HL-60/S4 (cell line): ENCODE results near the gene NIPSNAP2.
"Not testable (repeated sequence)": the region's sequence is repeated elsewhere in the genome, so short reads cannot be mapped to it uniquely, and the experiment has no call there.

Experiments
- in situ Hi-C: fragments of 300-500 bp; cut with MboI; formaldehyde crosslinking; loops from 2 replicates; pipeline ENCODE4 v1.14.3; 2022; ENCODE audit warnings: low sequenced_read_pairs

NIPSNAP2 gene

DNA sequence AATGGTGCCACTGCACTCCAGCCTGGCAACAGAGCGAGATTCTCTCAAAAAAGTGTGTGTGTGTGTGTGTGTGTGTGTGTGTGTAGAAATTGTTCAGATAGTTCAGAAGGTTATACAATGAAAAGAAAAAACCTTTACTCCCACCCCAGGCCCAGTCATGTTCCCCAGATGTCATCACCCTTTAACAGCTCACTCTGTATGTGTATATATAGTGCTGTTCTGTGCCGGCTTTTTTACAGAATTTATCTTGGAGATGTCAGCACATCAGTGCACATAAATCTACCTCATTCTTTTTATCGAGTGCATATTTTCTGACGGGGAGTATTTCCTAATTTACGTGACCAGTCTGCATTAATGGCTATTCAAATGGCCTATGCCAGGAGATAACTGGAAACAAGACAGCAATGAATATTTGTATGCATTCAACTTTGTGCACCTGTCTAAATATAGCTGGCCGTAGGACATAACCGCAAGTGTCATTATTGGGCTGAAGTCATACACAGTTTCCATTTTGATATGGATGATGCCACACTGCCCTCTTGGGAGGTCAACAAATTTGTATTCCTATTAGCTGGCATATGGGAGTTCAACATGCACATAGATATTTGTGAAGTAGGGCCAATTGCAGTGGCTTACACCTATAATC lies 11.7 kb downstream of the NIPSNAP2 start:
- in situ Hi-C loops: no loop called here

- in situ Hi-C loops: no loop called here
Observed at GRCh38 chr7:55977831-55978230, 13.4 kb downstream of the NIPSNAP2 start.

- in situ Hi-C loops: no loop called here
Observed at GRCh38 chr7:55980266-55980665, 15.9 kb downstream of the NIPSNAP2 start.

GRCh38 chr7:55983537-55983936 lies 19.2 kb downstream of the NIPSNAP2 start:
- in situ Hi-C loops: no loop called here

DNA sequence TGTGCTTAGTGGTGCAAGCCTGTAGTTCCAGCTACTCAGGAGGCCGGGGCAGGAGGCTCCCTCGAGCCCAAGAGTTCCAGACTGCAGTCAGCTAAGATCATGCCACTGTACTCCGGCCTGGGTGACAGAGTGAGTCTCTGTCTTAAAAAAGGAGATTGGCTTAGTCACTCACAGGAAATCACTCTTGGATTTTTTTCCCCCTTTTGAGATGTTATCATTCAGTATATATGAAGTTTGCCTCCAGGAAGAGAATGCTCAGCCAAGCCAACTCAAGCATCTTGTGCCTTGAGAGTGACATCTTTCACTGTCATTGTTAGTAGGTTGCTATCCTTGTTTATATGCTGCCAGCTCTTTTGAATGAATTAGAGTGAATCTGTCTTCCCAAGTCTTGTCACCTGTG lies 28.0 kb downstream of the NIPSNAP2 start:
- in situ Hi-C loops: no loop called here

DNA sequence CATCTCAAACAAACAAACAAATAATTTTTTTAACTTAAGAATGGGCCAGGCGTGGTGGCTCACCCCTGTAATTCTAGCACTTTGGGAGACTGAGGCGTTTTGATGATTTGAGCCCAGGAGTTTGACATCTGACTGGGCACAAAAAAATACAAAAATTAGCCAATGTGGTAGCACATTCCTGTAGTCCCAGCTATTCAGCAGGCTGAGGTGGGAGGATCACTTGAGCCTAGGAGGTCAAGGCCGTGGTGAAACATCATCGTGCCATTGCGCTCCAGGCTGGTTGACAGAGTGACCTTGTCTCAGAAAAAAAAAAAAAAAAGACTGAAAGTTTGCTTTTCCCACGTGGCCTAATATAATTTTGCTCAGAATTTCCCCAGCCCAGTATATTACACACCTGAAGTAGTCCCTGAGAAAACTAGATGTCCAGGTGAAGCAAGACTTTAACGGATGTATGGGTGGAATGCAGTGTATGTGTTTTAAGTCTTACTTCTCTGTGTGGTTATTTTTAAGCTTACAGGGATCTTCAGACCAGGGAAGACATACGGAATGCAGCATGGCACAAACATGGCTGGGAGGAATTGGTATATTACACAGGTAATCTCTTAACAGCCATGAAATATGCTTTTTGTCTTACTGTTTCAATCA lies 32.6 kb downstream of the NIPSNAP2 start:
- in situ Hi-C loops: no loop called here

GRCh38 chr7:56003749-56004148 lies 39.4 kb downstream of the NIPSNAP2 start:
- in situ Hi-C loops: loop anchor here (10.0 kb wide), 1 partner anchor 71 kb away; no protein-coding TSS in a partner anchor

- in situ Hi-C loops: loop anchor here (10.0 kb wide), 1 partner anchor 68 kb away; no protein-coding TSS in a partner anchor
Observed at GRCh38 chr7:56007167-56007652, 42.8 kb downstream of the NIPSNAP2 start.

- in situ Hi-C loops: loop anchor here (10.0 kb wide), 1 partner anchor 67 kb away; no protein-coding TSS in a partner anchor
Observed at GRCh38 chr7:56007891-56008290, 43.5 kb downstream of the NIPSNAP2 start.

- in situ Hi-C loops: loop anchor here (10.0 kb wide), 1 partner anchor 65 kb away; no protein-coding TSS in a partner anchor
Observed at GRCh38 chr7:56009695-56010094, 45.3 kb downstream of the NIPSNAP2 start.

DNA sequence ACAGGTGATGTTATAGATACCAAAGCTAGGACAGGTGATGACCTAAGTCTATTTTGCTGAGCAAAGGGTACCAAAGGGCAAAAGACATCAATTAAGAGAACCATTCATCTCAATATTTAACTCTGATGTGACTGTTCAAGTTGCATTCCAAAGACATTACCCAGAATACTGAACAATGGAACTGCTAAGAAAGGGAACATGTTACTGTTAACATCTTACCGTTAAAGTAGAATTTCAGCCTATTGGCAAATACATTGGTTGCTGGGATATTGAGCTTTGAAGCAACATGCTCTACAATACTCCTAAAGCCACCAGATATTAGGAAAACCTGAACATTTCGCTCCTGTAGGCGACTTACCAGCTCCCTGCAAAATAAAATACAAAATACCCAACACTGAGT lies 52.6 kb downstream of the NIPSNAP2 start:
- in situ Hi-C loops: not testable (repeated sequence)

- in situ Hi-C loops: no loop called here
Observed at GRCh38 chr7:56019501-56019900, 55.1 kb downstream of the NIPSNAP2 start.

DNA sequence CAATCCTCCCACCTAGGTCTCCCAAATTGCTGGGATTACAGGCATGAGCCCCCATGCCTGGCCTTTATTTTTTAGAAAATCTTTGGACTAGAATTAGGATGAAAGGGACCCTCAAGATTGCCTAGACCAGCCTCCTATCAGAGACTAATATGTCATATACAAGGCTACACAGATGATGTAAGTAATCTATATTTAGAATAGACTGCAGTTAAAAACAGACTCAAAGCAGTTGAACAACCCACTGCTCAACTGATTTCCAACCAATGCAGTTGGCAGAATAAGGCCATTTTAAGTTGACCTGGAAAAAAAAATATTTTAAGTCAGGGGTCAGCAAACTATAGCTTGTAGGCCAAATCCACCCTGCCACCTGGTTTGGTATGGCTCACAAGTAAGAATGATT lies 59.1 kb downstream of the NIPSNAP2 start:
- in situ Hi-C loops: no loop called here

GRCh38 chr7:56026538-56026937 lies 62.2 kb downstream of the NIPSNAP2 start:
- in situ Hi-C loops: no loop called here

GRCh38 chr7:56028942-56029630 lies 64.7 kb downstream of the NIPSNAP2 start:
- in situ Hi-C loops: no loop called here

GRCh38 chr7:56030340-56030739 lies 66.0 kb downstream of the NIPSNAP2 start:
- in situ Hi-C loops: no loop called here

DNA sequence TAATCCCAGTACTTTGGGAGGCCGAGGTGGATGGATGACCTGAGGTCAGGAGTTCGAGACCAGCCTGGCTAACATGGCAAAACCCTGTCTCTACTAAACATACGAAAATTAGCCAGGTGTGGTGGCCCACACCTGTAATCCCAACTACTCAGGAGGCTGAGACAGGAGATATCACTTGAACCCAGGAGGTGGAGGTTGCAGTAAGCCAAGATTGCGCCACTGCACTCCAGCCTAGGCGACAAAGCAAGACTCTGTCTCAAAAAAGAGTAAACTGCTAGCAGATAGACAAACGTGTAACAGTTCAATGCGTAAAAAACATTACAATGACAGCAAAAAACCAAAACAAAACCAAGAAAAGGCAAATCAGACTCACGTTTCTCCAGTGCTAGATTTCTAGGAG lies 67.2 kb downstream of the NIPSNAP2 start:
- in situ Hi-C loops: not testable (repeated sequence)

DNA sequence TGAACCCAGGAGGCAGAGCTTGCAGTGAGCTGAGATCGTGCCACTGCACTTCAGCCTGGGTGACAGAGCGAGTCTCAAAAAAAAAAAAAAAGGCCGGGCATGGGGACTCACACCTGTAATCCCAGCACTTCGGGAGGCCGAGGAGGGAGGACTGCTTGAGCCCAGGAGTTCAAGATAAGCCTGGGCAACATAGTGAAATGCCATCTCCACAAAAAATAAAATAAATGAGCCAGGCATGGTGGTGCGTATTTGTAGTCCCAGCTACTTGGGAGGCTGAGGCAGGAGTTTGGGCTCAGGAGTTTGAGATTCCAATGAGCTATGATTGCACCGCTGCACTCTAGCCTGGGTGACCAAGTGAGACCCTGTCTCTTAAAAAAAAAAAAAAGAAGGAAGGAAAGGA lies 68.2 kb downstream of the NIPSNAP2 start:
- in situ Hi-C loops: not testable (repeated sequence)

DNA sequence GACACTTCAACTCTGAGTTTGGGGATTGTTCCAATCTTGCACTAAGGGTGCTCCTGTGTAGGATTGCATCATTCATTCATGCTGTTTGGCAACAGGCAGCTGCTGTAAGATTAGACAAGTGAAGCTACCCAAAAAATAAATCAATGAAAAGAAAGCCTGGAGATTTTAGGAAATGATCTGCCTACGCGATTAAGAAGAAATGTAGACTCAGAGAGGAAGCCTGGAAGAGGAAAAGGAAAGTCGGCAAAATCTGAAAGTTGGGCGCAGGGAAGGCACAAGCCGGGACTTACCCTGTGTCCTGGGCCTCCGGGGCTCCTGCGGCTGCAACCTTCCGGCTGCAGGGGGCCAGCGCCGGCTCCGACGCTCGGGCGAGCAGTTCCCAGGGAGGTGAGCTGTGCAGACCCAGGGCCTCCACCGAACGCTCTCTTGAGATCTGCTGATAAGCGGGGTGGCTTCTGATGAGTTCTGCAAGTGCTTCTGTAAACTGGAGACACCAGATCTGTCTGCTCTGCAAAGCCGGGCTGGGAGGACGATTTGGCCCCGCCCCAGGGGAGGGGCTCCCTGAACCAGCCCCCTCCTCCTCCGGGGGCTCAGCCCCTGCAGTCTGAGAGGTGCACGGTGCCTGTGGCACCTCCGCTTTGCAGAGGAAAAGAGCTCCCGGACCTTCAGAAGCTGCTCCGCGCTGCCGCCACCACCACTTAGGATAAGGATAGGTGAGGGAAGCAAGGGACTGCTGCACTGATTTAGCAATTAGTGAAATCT lies 69.5 kb downstream of the NIPSNAP2 start:
- in situ Hi-C loops: no loop called here

GRCh38 chr7:56040730-56041129 lies 76.3 kb downstream of the NIPSNAP2 start:
- in situ Hi-C loops: no loop called here

DNA sequence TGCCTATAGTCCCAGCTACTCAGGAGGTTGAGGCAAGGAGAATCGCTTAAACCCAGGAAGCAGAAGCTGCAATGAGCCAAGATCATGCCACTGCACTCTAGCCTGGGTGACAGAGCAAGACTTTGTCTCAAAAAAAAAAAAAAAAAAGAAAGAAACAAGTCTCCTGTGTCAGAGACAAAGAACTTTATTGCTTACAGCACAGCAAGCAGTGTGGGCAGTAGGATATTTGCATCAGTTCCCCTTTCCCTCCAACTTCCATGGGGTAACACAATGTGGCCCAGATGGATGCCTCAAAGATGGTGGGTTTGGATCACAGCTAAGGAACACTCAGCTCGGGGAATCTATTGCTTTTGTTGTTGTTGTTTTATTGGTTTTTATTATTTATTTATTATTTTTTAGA lies 81.4 kb downstream of the NIPSNAP2 start:
- in situ Hi-C loops: not testable (repeated sequence)
